ENCODE measurements around the gene SQOR. TPM values are rescaled to one million over a fixed set of nuclear protein-coding genes. Genes with fewer than 3 reads are reported as not detected.
"Not testable (repeated sequence)": the region's sequence is repeated elsewhere in the genome, so short reads cannot be mapped to it uniquely, and the experiment has no call there.

Gene SQOR
- total RNA-seq, 1 donor from 2014 or later = 19.2 TPM

- no peak for DNase-seq
- intact Hi-C loops (cut with micrococcal nuclease) = no loop called here
- ATAC-seq = no peak
Observed at GRCh38 chr15:45628136-45628535, 6.7 kb upstream of the SQOR start.

DNA sequence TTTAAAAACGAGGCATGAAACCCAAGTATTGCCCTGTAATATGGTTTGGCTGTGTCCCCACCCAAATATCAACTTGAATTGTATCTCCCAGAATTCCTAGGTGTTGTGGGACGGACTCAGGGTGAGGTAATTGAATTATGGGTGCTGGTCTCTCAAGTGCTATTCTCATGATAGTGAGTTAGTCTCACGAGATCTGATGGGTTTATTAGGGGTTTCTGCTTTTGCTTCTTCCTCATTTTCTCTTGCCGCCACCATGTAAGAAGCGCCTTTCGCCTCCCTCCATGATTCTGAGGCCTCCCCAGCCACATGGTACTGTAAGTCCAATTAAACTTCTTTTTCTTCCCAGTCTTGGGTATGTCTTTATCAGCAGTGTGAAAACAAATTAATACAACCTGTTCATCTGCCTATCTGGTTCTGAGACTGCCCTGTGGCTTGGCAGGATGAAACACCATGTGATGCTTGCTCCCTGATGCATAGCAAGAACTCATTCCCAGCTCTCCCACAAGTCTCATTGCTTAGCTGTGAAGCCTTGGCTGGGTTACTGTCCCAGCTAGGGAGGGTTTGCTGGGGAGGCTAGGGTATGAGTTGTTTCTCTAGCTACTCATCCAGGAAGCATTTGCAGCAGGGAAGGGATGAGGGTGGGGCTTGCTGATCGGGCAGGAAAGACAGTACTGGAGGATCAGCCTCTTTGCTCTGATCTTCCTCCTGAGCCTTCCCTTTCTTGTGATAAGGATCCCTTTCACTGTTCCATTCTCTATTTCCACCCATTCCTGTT, 3.7 kb upstream of the SQOR start:
- no peak for ATAC-seq
- DNase-seq = no peak

DNA sequence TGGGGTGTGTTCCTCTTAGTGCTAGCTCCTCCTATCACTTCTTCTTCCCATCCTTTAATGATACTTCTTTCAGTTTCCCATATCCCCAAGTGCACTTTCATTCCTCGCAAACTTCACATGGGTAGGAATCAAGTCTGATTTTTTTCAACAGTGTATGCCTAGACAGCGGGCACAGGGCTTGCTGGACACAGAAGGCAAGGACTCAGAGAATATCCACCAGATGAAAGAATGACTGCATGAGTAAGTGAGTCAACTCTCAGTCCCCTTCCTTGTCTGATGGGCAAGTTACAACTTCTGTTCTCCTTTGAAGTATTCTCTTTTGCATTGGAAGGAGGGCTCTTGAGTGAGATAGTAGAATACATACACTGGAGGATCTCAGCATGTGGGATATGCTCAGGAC, 3.1 kb upstream of the SQOR start:
- ATAC-seq (no peak), DNase-seq (no peak)
- intact Hi-C loops (cut with micrococcal nuclease) = no loop called here

More for the DNA sequence above, 3.7 kb upstream of the SQOR start:
- intact Hi-C loops (cut with micrococcal nuclease) = no loop called here

GRCh38 chr15:45635191-45635638, 386 bp downstream of the SQOR start:
- intact Hi-C loops (cut with micrococcal nuclease) = no loop called here
- DNase-seq = peak; percentile 79
- ATAC-seq = peak; percentile 77

- intact Hi-C loops (cut with micrococcal nuclease) = no loop called here
- ATAC-seq (no peak), DNase-seq (no peak)
Observed at GRCh38 chr15:45635763-45636292, 999 bp downstream of the SQOR start.

- intact Hi-C loops (cut with micrococcal nuclease) = no loop called here
- ATAC-seq = no peak
Observed at GRCh38 chr15:45637141-45637540, 2.3 kb downstream of the SQOR start.

DNA sequence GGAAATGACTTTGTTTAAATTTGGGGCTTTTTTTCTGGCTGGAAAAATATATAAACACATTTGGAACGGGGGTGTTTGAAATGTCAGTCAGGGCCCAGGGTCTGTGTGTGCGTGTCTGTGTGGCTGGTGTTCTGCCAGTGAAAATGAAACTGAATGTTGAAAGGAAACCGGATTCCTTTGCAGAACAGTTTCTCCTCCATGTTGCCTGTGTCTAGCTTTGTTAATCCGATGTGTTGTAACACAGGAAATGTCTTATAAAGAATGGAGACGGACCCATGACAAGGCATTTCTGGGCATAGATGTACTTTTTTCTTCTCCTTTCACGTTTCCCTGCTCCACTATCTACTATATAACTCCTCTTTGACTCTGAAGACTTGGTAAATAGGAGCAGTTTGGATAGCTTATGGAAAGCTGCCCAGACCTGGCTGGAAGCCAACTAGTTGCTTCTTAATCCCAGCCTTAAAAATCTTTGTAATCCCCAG, 2.8 kb downstream of the SQOR start:
- DNase-seq (peak; percentile 61), ATAC-seq (peak; percentile 15)
- intact Hi-C loops (cut with micrococcal nuclease) = no loop called here

More at GRCh38 chr15:45637141-45637540, 2.3 kb downstream of the SQOR start:
- no peak for DNase-seq

DNA sequence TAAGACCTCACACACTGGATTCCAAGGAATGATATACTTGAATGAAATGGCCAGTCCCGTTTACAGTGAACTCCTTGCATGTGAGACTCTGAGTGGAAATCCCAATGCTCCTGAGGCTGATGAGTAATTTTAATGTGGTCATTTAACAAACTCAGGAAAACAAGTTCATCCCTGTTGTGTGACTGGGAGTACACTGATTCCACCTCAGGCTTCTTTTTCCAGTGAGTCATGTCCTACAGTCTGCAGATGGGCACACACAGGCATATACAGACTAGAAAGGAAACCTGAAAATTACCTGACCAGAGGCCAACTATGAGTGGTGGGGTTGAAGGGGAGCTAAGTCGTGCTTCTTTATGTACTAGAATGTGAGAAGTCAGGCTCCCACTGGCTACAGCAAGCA, 5.8 kb downstream of the SQOR start:
- ATAC-seq = no peak
- DNase-seq = no peak
- intact Hi-C loops (cut with micrococcal nuclease) = no loop called here

GRCh38 chr15:45641374-45641781, 6.5 kb downstream of the SQOR start:
- intact Hi-C loops (cut with micrococcal nuclease) = no loop called here
- ATAC-seq (peak; percentile 44), DNase-seq (no peak)

DNA sequence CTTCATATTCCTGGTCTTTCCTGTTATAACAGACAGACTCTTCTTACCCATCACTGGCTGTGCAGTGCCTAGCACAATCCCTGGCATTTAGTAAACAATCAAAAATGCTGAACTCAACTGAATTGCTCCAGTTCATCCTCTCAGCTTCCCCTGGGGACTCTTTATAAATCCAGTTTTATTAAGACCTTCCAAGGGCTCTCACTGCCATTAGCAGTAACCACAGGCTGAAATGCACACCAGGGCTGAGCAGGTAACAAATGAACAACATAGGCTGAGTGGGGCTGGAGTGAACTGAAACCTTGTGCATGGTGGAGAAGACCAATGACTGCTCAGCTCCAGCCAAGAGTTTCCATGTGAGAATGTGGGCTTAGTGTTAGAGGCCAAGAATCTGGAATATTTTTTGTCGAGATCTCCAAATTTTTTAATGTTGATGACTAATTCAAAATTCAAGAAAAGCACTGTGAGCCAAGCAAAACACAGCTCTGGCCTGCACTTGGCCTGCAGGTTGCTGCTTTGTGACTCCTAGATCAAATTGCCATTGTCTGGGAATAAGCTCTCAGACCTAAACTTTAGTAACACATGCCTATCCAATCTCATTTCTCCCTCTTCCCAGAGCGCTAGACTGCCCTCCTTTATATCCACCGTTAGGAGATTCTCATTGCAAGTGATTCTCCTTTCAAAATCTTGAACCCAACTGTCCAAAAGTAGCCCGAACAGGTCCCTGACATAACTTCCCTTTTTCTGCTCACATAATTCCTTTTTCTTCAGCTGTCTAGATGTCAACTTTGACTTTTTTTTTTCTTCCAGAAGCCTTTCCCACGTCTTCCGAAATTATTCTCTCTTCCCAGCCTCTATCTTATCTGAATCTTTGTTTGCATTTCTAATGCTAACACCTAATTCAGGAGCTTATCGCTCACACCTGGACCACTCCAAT, 7.4 kb downstream of the SQOR start:
- DNase-seq = peak; percentile 42

DNA sequence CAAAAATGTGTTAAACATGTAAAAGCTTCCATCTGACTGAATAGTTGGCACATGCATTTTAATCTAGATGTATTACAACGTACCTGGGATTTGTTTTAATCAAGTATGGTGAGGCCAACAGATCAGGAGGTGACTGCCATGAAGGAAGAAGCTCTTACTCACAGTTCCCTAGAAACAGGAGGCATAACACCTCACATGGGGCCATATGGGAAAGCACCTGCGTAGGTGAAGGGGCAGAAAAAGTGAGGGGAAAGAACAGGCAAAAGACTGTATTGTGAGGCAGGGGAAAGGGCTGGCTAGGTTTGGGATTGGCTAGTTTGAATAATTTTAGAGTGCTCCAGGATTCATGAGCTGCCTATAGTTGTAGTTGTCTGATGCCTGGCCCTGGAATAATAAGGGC, 9.6 kb downstream of the SQOR start:
- DNase-seq = no peak
- intact Hi-C loops (cut with micrococcal nuclease) = no loop called here
- no peak for ATAC-seq

More for the DNA sequence above, 7.4 kb downstream of the SQOR start:
- intact Hi-C loops (cut with micrococcal nuclease) = no loop called here
- ATAC-seq = peak; percentile 63

- intact Hi-C loops (cut with micrococcal nuclease) = no loop called here
- ATAC-seq (peak; percentile 18), DNase-seq (no peak)
Observed at GRCh38 chr15:45645026-45645980, 10.5 kb downstream of the SQOR start.

- no peak for ATAC-seq
- intact Hi-C loops (cut with micrococcal nuclease) = no loop called here
- DNase-seq = no peak
Observed at GRCh38 chr15:45646220-45646619, 11.4 kb downstream of the SQOR start.

DNA sequence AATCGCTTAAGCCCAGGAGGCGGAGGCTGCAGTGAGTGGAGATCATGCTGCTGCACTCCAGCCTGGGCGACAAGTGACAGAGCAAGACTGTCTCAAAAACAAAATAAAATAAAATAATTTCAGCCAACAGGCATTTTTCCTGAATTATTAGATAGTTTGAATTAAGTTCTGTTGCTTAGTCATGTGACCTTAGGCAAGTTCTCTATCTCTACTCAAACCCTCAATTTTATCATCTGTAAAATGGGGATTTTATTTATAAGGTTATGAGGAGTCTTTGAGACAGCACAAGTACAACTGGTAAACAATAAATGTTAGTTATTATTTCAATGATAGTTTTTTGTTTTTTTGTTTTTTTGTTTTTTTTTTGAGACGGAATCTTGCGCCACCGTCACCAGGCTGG, 13.0 kb downstream of the SQOR start:
- intact Hi-C loops (cut with micrococcal nuclease) = no loop called here
- ATAC-seq = no peak
- DNase-seq = no peak

GRCh38 chr15:45648521-45649200, 13.8 kb downstream of the SQOR start:
- DNase-seq (no peak), ATAC-seq (peak; percentile 81)
- intact Hi-C loops (cut with micrococcal nuclease) = no loop called here

DNA sequence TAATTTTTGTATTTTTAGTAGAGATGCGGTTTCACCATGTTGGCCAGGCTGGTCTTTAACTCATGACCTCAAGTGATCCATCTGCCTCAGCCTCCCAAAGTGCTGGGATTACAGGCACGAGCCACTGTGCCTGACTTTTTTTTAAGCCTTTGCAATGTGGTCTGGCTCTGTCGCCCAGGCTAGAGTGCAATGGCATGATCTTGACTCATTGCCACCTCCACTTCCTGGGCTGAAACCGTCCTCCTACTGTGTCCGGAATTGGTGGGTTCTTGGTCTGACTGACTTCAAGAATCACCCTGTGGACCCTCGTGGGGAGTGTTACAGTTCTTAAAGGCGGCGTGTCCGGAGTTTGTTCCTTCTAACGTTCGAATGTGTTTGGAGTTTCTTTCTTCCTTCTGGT, 15.2 kb downstream of the SQOR start:
- intact Hi-C loops (cut with micrococcal nuclease); DNase-seq: not testable (repeated sequence)
- ATAC-seq = peak; percentile 36

DNA sequence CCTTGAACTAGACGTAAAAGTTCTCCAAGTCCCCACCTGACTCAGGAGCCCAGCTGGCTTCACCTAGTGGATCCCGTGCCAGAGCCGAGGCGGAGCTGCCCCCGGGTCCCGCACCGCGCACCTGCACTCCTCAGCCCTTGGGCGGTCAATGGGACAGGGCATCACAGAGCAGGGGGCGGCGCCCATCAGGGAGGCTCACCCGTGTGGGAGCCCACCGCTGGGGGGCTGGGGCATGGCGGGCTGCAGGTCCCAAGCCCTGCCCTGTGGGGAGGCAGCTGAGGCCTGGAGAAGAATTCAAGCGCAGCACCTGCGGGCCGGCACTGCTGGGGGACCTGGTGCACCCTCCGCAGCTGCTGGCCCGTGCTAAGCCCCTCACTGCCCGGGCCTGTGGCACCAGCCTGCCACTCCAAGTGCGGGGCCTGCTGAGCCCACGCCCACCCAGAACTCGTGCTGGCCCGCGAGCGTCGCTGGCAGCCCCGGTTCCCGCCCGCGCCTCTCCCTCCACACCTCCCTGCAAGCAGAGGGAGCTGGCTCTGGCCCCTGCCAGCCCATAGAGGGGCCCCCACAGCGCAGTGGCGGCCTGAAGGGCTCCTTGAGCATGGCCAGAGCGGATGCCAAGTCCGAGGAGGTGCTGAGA, 16.2 kb downstream of the SQOR start:
- ATAC-seq = no peak
- DNase-seq = no peak
- intact Hi-C loops (cut with micrococcal nuclease) = no loop called here

Data from left ventricle myocardium superior (tissue), 1 donor.